OCI-LY7 (cell line): ENCODE measurements around the gene CD69. TPM values are rescaled to one million over a fixed set of nuclear protein-coding genes. Genes with fewer than 3 reads are reported as not detected.

ENCODE experiments used
- BruUV-seq: library from RNA; stranded (reverse); fragments of 400-500 nt; replicated peaks from 2 replicates; lab custom pipeline; 2021; lab: Mats Ljungman, UMichigan
- CTCF ChIA-PET: fragments of 300-600 bp; sonication (Branson Sonifier 250); formaldehyde crosslinking; loops from one replicate; lab custom pipeline; 2022; ENCODE audit warnings: antibody characterized with exemption; ENCODE audit not compliant: unreplicated experiment; lab: Charles Lee
- POLR2A ChIA-PET: fragments of 300-600 bp; sonication (Branson Sonifier 250); formaldehyde crosslinking; loops from one replicate; lab custom pipeline; 2022; ENCODE audit warnings: antibody characterized with exemption; lab: Charles Lee
- DNase-seq: peaks from one replicate; pipeline ENCODE4 v3.0.0-alpha.2; 2015; ENCODE audit warnings: low spot score
- H2AFZ ChIP-seq: fragments of 200-600 bp; sonication (generic), shearing (Covaris generic); 2 replicates; pipeline ENCODE4 v1.6.1; 2014; ENCODE audit warnings: mild to moderate bottlenecking, antibody characterized with exemption, low read length, moderate library complexity
- H3K27ac ChIP-seq: fragments of 200-600 bp; sonication (generic); 2 replicates; pipeline ENCODE4 v1.5.1; 2014; ENCODE audit warnings: mixed run types, low read depth, mild to moderate bottlenecking, moderate library complexity, low read length, inconsistent platforms; ENCODE audit not compliant: poor library complexity, severe bottlenecking
- H3K36me3 ChIP-seq: fragments of 200-600 bp; sonication (generic); 2 replicates; pipeline ENCODE4 v1.6.1; 2014; ENCODE audit warnings: mild to moderate bottlenecking, antibody characterized with exemption, low read length, moderate library complexity, mixed read lengths; ENCODE audit not compliant: insufficient read depth
- H3K4me1 ChIP-seq: fragments of 200-600 bp; sonication (generic); 2 replicates; pipeline ENCODE4 v1.5.1; 2014; ENCODE audit warnings: mild to moderate bottlenecking, low read length; ENCODE audit not compliant: insufficient read depth, poor library complexity, severe bottlenecking
- H3K4me2 ChIP-seq: fragments of 200-600 bp; sonication (generic); 2 replicates; pipeline ENCODE4 v1.6.1; 2014; ENCODE audit warnings: mild to moderate bottlenecking, low read length
- H3K4me3 ChIP-seq: fragments of 200-600 bp; sonication (generic); 2 replicates; pipeline ENCODE4 v1.5.1; 2014; ENCODE audit warnings: mild to moderate bottlenecking, low read depth, low read length; ENCODE audit not compliant: poor library complexity, severe bottlenecking
- H3K79me2 ChIP-seq: fragments of 200-600 bp; sonication (generic); 2 replicates; pipeline ENCODE4 v1.6.1; 2016; ENCODE audit warnings: low read depth, mild to moderate bottlenecking, low read length, moderate library complexity, mixed read lengths; ENCODE audit not compliant: insufficient read depth
- H3K9me2 ChIP-seq: fragments of 200-600 bp; sonication (generic); 2 replicates; pipeline ENCODE4 v1.6.1; 2016; ENCODE audit warnings: mild to moderate bottlenecking, low read length, mixed read lengths; ENCODE audit not compliant: insufficient read depth
- H3K9me3 ChIP-seq: fragments of 200-600 bp; sonication (generic); 2 replicates; pipeline ENCODE4 v1.6.1; 2014; ENCODE audit warnings: mild to moderate bottlenecking, mixed run types, low read length, mixed read lengths
- H4K20me1 ChIP-seq: fragments of 200-600 bp; sonication (generic); 2 replicates; pipeline ENCODE4 v1.6.1; 2014; ENCODE audit warnings: mild to moderate bottlenecking, antibody characterized with exemption, low read length, moderate library complexity, mixed read lengths; ENCODE audit not compliant: insufficient read depth
- CTCF ChIP-seq: fragments of 200-600 bp; sonication (generic); conservative IDR thresholded peaks from 2 replicates; pipeline ENCODE4 v1.5.1; 2014; ENCODE audit warnings: mild to moderate bottlenecking, antibody characterized with exemption, low read length, moderate library complexity, mixed read lengths
- EZH2phosphoT487 ChIP-seq: fragments of 200-600 bp; sonication (generic); IDR thresholded peaks from 2 replicates; pipeline ENCODE4 v1.6.1; 2018; ENCODE audit warnings: low read depth, borderline replicate concordance, mild to moderate bottlenecking, mixed run types, antibody characterized with exemption, low read length, moderate library complexity, mixed read lengths
- intact Hi-C: fragments of 100-400 bp; cut with micrococcal nuclease; formaldehyde crosslinking; loops from one replicate; pipeline ENCODE4 v1.10.0; 2022; ENCODE audit not compliant: unreplicated experiment
- total RNA-seq, 2 experiments: library from RNA; depleted of rRNA in 1 of 2; stranded (reverse); fragments of >200 nt in 1 of 2; shearing (Covaris generic) in 1 of 2; gene quantifications; 2 replicates each; pipeline ENCODE4 v1.2.3, GENCODE V29; 2014 to 2022

Gene CD69
- total RNA-seq, 2 experiments from 2014 or later = 10.3 to 12.3 TPM

- Histone ChIP-seq H3K4me2 (peak overlapping the region; percentile 80), H3K36me3 (peaks cover 17% of the 10 kb centered on the region), H4K20me1 (no peaks in the 10 kb centered on the region), H3K79me2 (peaks cover 93% of the 10 kb centered on the region), H3K9me2 (no peaks in the 10 kb centered on the region), H2AFZ (no peak overlapping the region; the same call in 1 of the 2 replicates), H3K27ac (peak overlapping the region; percentile 99), H3K4me1 (peaks cover 77% of the 10 kb centered on the region), H3K4me3 (peak overlapping the region; percentile 78), H3K9me3 (peaks cover 5% of the 10 kb centered on the region; the same call in 1 of the 2 replicates)
- no TSS peak for BruUV-seq
- DNase-seq = peak; percentile 74
- CTCF ChIA-PET = interaction anchor here (0.8 kb wide), 2 partner anchors 12 to 28 kb away, joined by 3 read pairs; no protein-coding TSS in a partner anchor
- TF ChIP-seq EZH2phosphoT487 = no peak
- no peak for TF ChIP-seq CTCF
- POLR2A ChIA-PET = interaction anchor here (0.5 to 5.5 kb wide), 24 partner anchors 9 to 667 kb away, joined by 3 to 98 read pairs (median 8); partner anchors contain the start of genes CD69 and CLEC2D
- intact Hi-C loops = loop anchor here (2.0 to 10.0 kb wide), 2 partner anchors 667 to 1035 kb away; partner anchors contain the start of gene RIMKLB
These were observed 30.7 kb downstream of the CD69 start for GRCh38 chr12:9730011-9730410.

GRCh38 chr12:9729082-9729481, 31.6 kb downstream of the CD69 start:
- ChIA-PET POLR2A (interaction anchor here (0.6 to 5.5 kb wide), 16 partner anchors 8 to 668 kb away, joined by 3 to 98 read pairs (median 24); partner anchors contain the start of genes CD69 and CLEC2D), CTCF (no interaction called here)
- Histone ChIP-seq H3K4me1 (peaks cover 79% of the 10 kb centered on the region), H4K20me1 (no peaks in the 10 kb centered on the region), H3K4me2 (peak overlapping the region; percentile 80), H3K9me3 (0 out of 2 replicates have a peak, but pooled peaks cover 4% of the 10 kb centered on the region), H3K36me3 (peaks cover 12% of the 10 kb centered on the region; the same call in 1 of the 2 replicates), H2AFZ (no peak overlapping the region), H3K27ac (peak overlapping the region; percentile 99), H3K9me2 (no peaks in the 10 kb centered on the region), H3K79me2 (peaks cover 100% of the 10 kb centered on the region), H3K4me3 (peak overlapping the region; percentile 78)
- DNase-seq = peak; percentile 51
- no peak for TF ChIP-seq CTCF
- no peak for TF ChIP-seq EZH2phosphoT487
- BruUV-seq = no TSS peak
- intact Hi-C loops = loop anchor here (1.0 kb wide), 1 partner anchor 8 kb away; no protein-coding TSS in a partner anchor

GRCh38 chr12:9727813-9728212, 32.9 kb downstream of the CD69 start:
- ChIA-PET CTCF (no interaction called here), POLR2A (interaction anchor here (1.0 to 8.5 kb wide), 7 partner anchors 11 to 80 kb away, joined by 3 to 136 read pairs (median 18); partner anchors contain the start of gene CLEC2D)
- Histone ChIP-seq H3K4me1 (peaks cover 81% of the 10 kb centered on the region), H3K27ac (peak overlapping the region; percentile 99), H3K9me2 (no peaks in the 10 kb centered on the region), H3K9me3 (0 out of 2 replicates have a peak, but pooled peaks cover 4% of the 10 kb centered on the region), H3K4me2 (peak overlapping the region; percentile 80), H3K79me2 (peaks cover 100% of the 10 kb centered on the region), H3K36me3 (peaks cover 20% of the 10 kb centered on the region; the same call in 1 of the 2 replicates), H3K4me3 (peak overlapping the region; percentile 78), H4K20me1 (no peaks in the 10 kb centered on the region), H2AFZ (no peak overlapping the region)
- TF ChIP-seq CTCF (no peak), EZH2phosphoT487 (no peak)
- DNase-seq = no peak
- intact Hi-C loops = no loop called here
- BruUV-seq = no TSS peak
